GM13977 (cell line): ENCODE data around the gene KRTAP19-7.

Experiments used
- DNase-seq: peaks from one replicate; pipeline ENCODE4 v3.0.0; 2012; ENCODE audit warnings: low spot score
- CTCF ChIP-seq: IDR thresholded peaks from 2 replicates; pipeline ENCODE4 v1.5.1; 2012; ENCODE audit warnings: mild to moderate bottlenecking, control low read depth; ENCODE audit not compliant: insufficient read depth; ENCODE audit errors: extremely low read depth, missing control alignments
- in situ Hi-C: fragments of 300-500 bp; cut with MboI; formaldehyde crosslinking; loops from one replicate; pipeline ENCODE4 v1.12.0; 2022; ENCODE audit warnings: low sequenced_read_pairs, low pct_unique_long_range_greater_than_20kb, mixed read lengths, inconsistent platforms; ENCODE audit not compliant: unreplicated experiment

The KRTAP19-7 gene

DNA sequence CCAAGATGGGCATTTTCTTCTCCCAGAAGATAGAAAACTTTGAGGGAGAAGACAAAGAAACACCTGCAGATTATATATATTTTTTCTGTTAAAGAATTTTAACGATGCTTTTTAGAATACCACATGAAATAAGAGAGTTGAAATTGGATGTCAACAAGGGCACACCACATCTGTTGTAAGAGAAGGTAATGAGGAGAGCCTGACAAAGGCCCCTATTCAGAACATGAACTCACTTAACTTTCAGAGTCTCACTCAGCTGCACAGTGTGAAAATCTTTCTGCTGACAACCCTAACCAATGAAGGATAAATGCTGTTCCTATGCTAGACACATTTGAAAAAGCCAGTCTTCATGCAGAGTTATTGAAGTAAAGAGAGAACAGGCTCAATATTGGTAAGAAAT lies 21.8 kb upstream of the KRTAP19-7 start:
- in situ Hi-C loops = no loop called here
- no peak for TF ChIP-seq CTCF
- no peak for DNase-seq

DNA sequence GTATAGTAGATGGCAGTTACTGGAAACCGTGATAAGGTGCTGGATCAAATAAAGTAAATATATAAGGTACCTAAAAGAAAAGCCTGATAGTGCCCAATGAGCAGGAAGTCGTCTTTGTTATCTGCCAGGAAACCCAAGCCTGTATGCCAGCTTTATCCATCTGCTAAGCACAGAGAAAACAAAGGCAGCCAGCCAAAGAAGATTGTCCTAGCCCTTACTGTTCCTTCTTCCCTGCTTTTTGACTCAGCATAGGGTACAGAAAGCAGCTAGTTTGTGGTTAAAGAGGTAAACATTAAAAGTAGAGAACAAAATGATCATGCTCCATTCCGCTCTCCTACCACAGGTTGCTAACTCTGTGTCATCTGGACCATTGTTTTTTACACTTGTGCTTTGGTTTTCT lies 19.0 kb upstream of the KRTAP19-7 start:
- no peak for TF ChIP-seq CTCF
- in situ Hi-C loops = no loop called here
- no peak for DNase-seq

DNA sequence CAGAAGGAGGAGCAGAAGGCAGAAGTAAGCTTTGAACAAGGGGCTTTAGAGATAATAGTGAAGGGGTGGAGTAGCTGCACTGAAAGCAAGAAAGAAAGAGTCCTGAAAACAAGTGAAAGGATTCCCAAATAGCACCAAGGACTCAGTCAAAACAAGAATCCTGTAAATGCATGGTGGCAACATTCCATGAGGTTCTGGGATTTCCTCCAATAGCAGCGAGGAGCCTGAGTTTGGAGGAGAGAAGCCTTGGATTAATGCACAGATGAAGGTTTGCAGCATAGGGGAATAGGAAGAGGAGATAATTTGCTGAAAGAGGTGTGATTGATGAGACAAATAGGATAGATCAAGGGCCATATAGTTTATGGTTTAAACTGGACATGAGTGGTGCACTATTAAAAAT lies 18.2 kb upstream of the KRTAP19-7 start:
- no peak for DNase-seq
- in situ Hi-C loops = no loop called here
- no peak for TF ChIP-seq CTCF

DNA sequence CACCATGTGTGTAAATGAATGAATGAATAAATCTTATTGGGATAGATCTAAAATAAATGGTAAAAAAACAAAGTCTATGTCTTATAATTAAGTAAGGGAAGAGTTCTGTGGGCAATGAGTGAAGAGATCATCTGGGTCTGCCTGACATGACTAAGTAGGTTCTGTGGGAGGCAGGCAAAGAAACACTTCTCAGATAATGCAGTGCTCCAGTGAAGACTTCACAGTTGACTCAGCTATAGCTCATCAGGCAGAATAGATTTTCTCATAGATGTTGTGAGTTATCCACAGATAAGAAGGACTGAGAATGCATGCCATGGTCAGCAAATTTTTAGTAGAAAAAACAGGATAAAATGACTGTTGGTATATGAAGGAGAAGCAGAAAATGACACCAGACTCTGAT lies 16.7 kb upstream of the KRTAP19-7 start:
- TF ChIP-seq CTCF = no peak
- no peak for DNase-seq
- in situ Hi-C loops = no loop called here

DNA sequence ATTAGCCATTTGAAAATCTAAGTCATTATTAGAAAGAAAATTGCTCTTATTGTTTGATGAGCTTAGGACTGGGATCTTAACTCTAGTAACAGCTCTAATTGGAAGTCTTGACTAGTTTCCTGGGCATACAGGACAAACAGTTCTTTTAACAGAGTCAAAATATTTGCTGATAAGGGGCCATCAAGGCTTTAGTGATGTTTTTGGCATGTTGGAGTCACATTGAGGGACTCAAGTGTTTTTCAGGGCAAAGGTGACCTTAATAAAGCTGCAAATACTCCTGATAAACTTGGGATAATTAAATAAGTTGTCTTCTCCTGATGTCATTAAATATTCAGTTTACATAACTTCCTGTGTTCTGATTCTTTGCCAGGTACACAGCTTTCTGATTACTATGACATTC lies 6.5 kb upstream of the KRTAP19-7 start:
- in situ Hi-C loops = no loop called here
- TF ChIP-seq CTCF = no peak
- no peak for DNase-seq

GRCh38 chr21:30563630-30564029 lies 2.5 kb upstream of the KRTAP19-7 start:
- in situ Hi-C loops = no loop called here
- TF ChIP-seq CTCF = no peak

GRCh38 chr21:30563072-30563471 lies 2.0 kb upstream of the KRTAP19-7 start:
- in situ Hi-C loops = no loop called here
- TF ChIP-seq CTCF = no peak

More at GRCh38 chr21:30563630-30564029, 2.5 kb upstream of the KRTAP19-7 start:
- no peak for DNase-seq

More at GRCh38 chr21:30563072-30563471, 2.0 kb upstream of the KRTAP19-7 start:
- DNase-seq = no peak
